Thoracic aorta (tissue), 2 donors: ENCODE results near the gene DDR2. TPM values are rescaled to one million over a fixed set of nuclear protein-coding genes. Genes with fewer than 3 reads are reported as not detected.
"Not testable (repeated sequence)": the region's sequence is repeated elsewhere in the genome, so short reads cannot be mapped to it uniquely, and the experiment has no call there.

Experiments used
- ATAC-seq: fragments of 150-250 bp; one replicate; pipeline ENCODE4 v1.8.0; 2017; ENCODE audit warnings: low read depth; ENCODE audit not compliant: insufficient number of reproducible peaks, low FRiP score
- DNase-seq: peaks from one replicate; pipeline ENCODE4 v3.0.0-alpha.2; 2020; ENCODE audit warnings: low spot score
- H3K27ac ChIP-seq, 2 donors: fragments of 200-600 bp; sonication (generic); 1 replicate in 1 of 2; 2 replicates in 1 of 2; pipeline ENCODE4 v1.5.1; 2016; ENCODE audit warnings: mild to moderate bottlenecking in 2 of 2, moderate library complexity in 2 of 2
- H3K27me3 ChIP-seq: fragments of 200-600 bp; sonication (generic); replicated peaks from 2 replicates; pipeline ENCODE4 v1.6.0; 2016; ENCODE audit warnings: mild to moderate bottlenecking; ENCODE audit not compliant: insufficient read depth
- H3K36me3 ChIP-seq: fragments of 200-600 bp; sonication (generic); one replicate; pipeline ENCODE4 v1.5.1; 2016
- H3K4me1 ChIP-seq, 2 donors: fragments of 200-600 bp; sonication (generic); 1 replicate in 1 of 2; 2 replicates in 1 of 2; pipeline versions ENCODE4 v1.5.1 to v1.6.0; 2016; ENCODE audit warnings: low read depth in 2 of 2, mild to moderate bottlenecking in 1 of 2; ENCODE audit not compliant: control insufficient read depth in 1 of 2
- H3K4me3 ChIP-seq: fragments of 200-600 bp; sonication (generic); 2 replicates; pipeline ENCODE4 v1.5.1; 2016; ENCODE audit warnings: mild to moderate bottlenecking
- H3K9me3 ChIP-seq: fragments of 200-600 bp; sonication (generic); 2 replicates; pipeline ENCODE4 v1.5.1; 2016
- CTCF ChIP-seq: fragments of 200-600 bp; sonication (generic); IDR thresholded peaks from one replicate; pipeline ENCODE4 v1.5.1; 2019; ENCODE audit warnings: antibody characterized with exemption
- total RNA-seq, 2 donors: library from RNA; depleted of rRNA; stranded (reverse); fragments of >200 nt; gene quantifications; one replicate each; pipeline versions ENCODE4 v1.1.0 to v1.2.3, GENCODE V29; 2016

Gene DDR2
- total RNA-seq, 2 donors from 2014 or later: 133 to 144 TPM

GRCh38 chr1:162740755-162741154 is 108.5 kb downstream of the DDR2 start:
- H3K9me3 ChIP-seq: no peaks in the 10 kb centered on the region

GRCh38 chr1:162741574-162741973 is 109.3 kb downstream of the DDR2 start:
- H3K4me3 ChIP-seq: no peak overlapping the region
- H3K27me3 ChIP-seq: no peaks in the 10 kb centered on the region
- no peak overlapping the region for H3K27ac ChIP-seq
- no peaks in the 10 kb centered on the region for H3K9me3 ChIP-seq
- H3K36me3 ChIP-seq: no peaks in the 10 kb centered on the region
- H3K4me1 ChIP-seq: no peaks in the 10 kb centered on the region
- no peak for DNase-seq
- ATAC-seq: no peak
- TF ChIP-seq CTCF: no peak

More at GRCh38 chr1:162740755-162741154, 108.5 kb downstream of the DDR2 start:
- H3K4me3 ChIP-seq: no peak overlapping the region
- ATAC-seq (no peak), DNase-seq (no peak)
- no peak overlapping the region for H3K27ac ChIP-seq
- no peaks in the 10 kb centered on the region for H3K27me3 ChIP-seq
- H3K4me1 ChIP-seq: peaks cover 4 to 6% of the 10 kb centered on the region in 2 donors
- no peak for TF ChIP-seq CTCF
- no peaks in the 10 kb centered on the region for H3K36me3 ChIP-seq

GRCh38 chr1:162746264-162746942 is 114.1 kb downstream of the DDR2 start:
- H3K9me3 ChIP-seq, H3K36me3 ChIP-seq, DNase-seq, H3K4me1 ChIP-seq, H3K4me3 ChIP-seq, ATAC-seq, H3K27ac ChIP-seq, H3K27me3 ChIP-seq: not testable (repeated sequence)

- Histone ChIP-seq H3K27ac (no peak overlapping the region), H3K4me1 (no peaks in the 10 kb centered on the region), H3K9me3 (no peaks in the 10 kb centered on the region), H3K4me3 (no peak overlapping the region), H3K36me3 (peaks cover 18% of the 10 kb centered on the region), H3K27me3 (no peaks in the 10 kb centered on the region)
- DNase-seq (no peak), ATAC-seq (no peak)
- no peak for TF ChIP-seq CTCF
Measured at GRCh38 chr1:162753001-162753658, 120.9 kb downstream of the DDR2 start.

GRCh38 chr1:162753998-162754585 is 121.8 kb downstream of the DDR2 start:
- Histone ChIP-seq H3K27ac (no peak overlapping the region), H3K4me1 (no peaks in the 10 kb centered on the region), H3K27me3 (no peaks in the 10 kb centered on the region), H3K36me3 (peaks cover 21% of the 10 kb centered on the region), H3K9me3 (no peaks in the 10 kb centered on the region), H3K4me3 (no peak overlapping the region)
- DNase-seq (no peak), ATAC-seq (no peak)
- no peak for TF ChIP-seq CTCF
